ENCODE data around the gene ERC1. TPM values are rescaled to one million over a fixed set of nuclear protein-coding genes. Genes with fewer than 3 reads are reported as not detected.
A peak's percentile ranks its signal among the peaks of the same experiment; 100 is the strongest.

Gene ERC1
- total RNA-seq, 1 donor from 2014 or later = 46.6 TPM

DNA sequence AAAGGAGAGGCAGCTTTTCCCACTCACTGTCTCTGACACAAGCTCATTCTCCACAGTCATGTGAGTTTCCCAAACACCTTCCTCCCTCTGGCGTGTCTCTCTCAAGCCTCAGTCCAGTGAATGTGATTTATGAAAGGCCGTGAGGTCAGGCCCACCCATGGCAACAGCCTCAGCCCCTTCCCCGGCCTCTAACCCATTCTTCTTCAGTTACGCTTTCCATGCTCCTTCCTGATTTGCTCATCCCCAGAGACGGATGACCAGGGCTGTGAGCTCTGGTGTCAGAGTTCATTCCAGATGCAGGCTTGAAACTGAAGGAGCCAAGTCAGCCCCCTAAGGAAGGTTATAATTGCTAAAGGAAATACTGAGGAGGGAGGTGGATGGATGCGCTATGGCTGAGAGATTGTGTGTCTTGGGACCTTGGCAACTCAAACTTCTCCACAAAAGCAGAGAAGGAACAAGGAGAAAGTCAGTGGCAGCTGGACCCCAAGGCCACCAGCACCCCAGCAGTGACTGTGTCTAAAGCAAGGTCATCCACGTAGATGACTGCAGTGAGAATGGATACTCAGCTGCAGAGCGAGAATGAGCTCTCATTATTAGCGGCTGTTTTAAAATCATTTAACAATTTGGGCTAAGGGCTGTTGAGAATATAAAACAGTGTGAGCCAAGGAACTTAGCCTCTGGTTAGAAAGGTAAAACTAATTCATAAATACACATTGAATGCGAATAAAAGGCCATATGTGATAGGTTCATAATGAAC, 519.2 kb downstream of the ERC1 start:
- DNase-seq = no peak
- no peak for ATAC-seq (ENCODE audit: poor library complexity)
- intact Hi-C loops (cut with DNase I) = no loop called here

DNA sequence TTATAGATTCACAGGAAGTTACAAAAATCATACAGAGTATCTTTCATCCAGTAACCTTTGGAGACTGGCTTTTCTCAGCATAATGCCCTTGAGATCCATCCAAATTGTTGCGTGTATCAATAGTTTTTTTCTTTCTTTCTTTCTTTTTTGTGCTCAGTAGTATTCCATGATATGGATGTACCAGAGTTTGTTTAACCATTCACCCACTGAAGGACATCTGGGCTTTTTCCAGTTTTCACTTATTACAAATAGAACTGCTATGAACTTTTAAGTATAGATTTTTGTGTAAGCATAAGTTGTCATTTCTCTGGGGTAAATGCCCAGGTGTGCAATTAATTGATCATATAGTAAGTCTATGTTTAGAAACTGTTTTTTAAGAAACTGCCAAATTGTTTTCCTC, 524.0 kb downstream of the ERC1 start:
- ATAC-seq (ENCODE audit: poor library complexity) (no peak), DNase-seq (no peak)
- intact Hi-C loops (cut with DNase I) = no loop called here

DNA sequence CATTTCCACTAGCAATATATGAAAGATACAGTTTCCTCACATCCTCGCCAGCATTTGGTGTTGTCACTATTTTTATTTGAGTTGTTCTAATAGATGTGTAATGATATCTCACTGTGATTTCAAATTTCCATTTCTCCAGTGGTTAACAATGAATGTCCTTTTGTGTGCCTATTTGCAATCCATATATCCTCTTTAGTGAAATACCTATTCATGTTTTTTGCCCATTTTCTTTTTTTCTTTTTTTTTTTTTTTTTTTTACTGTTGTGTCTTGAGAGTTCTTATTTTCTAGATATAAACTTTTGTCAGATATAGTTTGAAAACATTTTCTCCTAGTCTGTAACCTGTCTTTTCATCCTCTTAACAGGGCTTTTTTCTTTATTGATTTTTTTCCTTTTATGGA, 524.4 kb downstream of the ERC1 start:
- intact Hi-C loops (cut with DNase I) = no loop called here
- DNase-seq (no peak), ATAC-seq (ENCODE audit: poor library complexity) (no peak)

DNA sequence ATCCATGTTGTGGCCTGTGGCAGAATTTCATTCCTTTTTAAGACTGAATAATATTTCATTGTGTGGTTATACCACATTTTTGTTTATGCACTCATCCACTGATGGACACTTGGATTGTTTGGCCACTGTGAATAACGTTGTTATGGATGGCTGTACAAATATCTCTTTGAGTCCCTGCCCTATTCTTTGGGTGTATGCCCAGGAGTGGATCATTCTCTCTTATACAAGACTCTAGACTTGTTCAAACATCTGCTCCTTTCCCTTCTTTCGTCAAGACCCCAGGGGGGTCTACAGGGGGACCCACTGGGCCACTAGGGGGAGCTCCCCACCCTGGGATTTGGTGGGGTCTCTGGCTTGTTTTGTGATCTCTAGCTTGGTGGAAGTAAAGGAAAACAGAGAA, 526.0 kb downstream of the ERC1 start:
- DNase-seq (no peak), ATAC-seq (ENCODE audit: poor library complexity) (no peak)
- intact Hi-C loops (cut with DNase I) = no loop called here

DNA sequence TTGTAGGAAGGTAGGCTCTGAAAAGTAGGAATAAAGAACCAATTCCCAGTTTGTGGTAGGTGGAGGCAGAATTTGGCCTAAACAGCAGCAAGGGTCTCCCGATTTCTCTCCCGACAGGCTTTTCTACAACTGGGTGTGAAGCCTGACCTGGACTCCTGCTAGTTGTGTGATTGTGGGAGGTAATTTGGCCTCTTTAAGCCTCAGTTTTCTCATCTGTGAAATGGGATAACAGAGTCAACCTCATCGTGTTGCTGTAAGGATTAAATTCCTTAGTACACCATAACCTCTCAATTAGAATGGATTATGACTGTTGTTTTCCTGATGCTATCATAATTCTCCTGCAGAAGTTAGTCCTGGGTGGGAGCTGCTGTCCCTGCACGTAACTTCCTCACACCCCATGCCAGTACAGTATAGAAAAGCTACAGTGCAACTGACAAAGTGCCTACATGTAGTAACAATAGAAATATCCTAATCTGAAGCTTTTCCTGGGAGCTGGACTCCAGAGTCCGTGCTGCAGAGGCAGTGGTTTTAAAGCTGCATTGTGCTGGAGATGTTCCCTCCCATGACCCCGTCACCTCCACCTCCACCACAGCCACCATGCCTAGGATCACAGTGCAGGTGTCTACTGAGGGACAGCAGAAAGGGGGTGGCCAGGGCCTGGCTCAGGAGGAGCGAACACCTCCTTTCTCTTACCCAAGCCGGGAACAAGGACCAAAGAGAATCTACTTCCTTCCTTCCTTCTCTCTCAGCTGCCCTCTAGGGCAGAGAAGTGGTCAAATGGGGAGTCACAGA, 526.9 kb downstream of the ERC1 start:
- DNase-seq (no peak), ATAC-seq (ENCODE audit: poor library complexity) (no peak)
- intact Hi-C loops (cut with DNase I) = no loop called here

DNA sequence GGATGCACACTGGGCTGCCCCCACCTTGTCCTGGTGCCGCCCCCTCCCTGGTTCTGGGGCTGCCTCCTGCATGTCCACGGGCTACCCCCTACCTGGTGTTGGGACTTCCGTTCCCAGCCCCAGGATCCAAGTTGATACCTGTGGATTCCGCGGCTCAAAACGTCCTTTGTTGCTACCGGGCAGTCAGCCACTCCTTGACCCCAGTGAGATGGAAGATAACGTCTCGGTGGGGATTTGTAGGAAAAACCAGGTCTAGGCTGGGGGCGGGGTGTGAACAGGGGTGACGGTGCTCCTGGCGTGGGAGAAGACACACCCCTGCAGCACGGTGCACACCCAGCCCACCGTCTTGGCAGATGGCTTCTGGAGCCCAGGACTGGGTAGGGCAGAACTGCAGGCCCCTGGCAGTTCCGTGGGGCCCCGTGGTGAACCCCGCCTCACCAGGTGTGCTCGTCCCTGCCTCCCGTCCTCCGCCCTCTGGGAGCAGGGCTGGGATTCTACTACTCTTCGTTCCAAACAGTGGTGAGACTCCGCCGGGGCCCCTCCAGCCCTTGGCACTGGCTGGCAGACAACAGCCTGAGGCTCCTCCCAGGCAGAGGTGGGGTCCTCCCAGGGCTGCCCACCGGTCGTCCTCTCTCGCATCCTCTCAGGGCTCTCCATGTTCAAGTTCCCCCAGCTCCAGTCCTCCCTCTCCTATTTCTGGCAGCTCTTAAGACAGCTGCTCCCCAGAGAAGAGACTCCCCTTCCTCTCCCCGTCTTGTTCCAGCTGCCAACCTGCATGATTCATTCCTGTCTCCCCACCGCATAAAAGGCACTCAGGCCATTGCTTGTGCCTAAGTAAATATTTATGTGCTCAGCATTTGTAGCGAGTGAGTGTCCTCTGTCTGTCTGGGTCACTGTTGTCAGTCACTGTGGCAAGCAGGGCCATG, 527.8 kb downstream of the ERC1 start:
- ATAC-seq (ENCODE audit: poor library complexity) (no peak), DNase-seq (no peak)
- intact Hi-C loops (cut with DNase I) = no loop called here

DNA sequence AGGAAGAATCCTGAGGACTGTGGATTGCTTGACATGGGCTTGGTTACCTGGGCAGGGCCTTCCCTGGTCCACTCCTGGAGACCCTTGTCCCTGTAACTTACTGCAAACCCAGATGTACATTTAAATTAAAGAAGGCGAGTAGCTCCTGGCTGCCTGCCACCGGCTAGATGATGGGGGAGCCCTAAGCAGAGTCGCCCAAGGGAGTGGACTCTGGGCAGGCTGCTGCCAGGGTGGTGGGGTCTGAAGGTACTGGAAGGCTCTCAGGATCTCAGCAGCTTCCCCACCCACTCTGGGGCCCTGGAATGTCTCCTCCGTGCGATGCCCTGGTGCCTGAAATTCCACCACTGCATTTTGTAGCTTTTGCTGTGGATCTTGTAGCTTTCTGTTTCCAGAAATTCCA, 528.6 kb downstream of the ERC1 start:
- intact Hi-C loops (cut with DNase I) = no loop called here

DNA sequence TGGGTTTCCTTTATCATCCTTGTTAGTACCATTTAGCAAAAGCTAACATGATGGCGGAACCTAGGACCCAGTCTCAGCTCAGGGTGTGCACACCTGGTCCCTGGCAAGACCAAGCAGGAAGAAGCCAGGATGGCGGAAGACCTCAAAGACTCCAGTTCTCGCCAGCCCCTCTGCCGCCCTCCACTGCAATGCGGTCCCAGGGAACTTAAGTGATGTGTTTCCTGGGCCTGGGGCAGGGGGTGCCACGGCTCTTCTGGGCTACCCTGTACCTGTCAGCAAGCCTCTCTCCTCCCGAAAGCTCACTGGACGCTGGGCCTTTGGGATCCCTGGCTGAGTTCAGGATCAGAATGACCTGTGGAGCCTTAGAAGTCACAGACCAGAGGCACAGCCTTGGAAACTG, 532.0 kb downstream of the ERC1 start:
- ATAC-seq (ENCODE audit: poor library complexity) (no peak), DNase-seq (no peak)
- intact Hi-C loops (cut with DNase I) = no loop called here

More for the DNA sequence above, 528.6 kb downstream of the ERC1 start:
- ATAC-seq (ENCODE audit: poor library complexity) = no peak
- DNase-seq = no peak

DNA sequence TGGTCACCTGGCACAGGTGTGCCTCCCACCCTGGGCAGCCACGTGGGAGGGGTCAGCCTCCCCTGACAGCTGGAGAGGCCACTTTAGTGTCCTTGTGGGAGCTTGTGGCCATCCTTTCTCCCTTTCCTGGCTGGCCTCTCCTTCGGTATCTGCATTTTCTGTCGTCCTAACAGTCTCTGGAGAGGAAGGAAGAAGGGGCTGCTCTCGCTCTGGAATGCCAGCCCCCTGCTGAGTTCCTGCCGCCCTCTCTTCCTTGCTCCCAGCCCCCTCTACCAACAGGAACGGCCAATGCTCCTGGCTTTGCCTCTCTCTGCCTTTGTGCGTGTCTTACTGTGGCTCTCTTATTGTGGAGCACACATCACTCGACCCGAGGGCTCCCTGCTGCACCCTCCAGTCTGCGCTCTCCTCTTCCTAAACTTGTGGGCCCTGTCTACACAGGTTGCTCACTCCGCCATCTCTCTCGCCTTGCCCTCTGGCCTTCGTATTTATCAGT, 532.6 kb downstream of the ERC1 start:
- no peak for DNase-seq
- no peak for ATAC-seq (ENCODE audit: poor library complexity)
- intact Hi-C loops (cut with DNase I) = no loop called here

DNA sequence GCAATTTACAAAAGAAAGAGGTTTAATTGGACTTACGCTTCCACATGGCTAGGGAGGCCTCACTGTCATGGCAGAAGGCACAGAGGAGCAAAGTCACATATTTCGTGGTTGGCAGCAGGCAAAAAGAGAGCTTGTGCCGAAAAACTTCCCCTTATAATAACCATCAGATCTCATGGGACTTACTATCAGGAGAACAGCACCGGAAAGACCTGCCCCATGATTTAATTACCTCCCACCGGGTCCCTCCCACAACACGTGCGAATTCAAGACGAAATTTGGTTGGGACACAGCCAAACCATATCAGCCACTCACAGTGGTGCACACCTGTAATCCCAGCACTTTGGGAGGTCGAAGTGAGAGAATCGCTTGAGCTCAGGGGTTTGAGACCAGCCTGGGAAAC, 534.8 kb downstream of the ERC1 start:
- DNase-seq (no peak), ATAC-seq (ENCODE audit: poor library complexity) (no peak)
- intact Hi-C loops (cut with DNase I) = no loop called here

DNA sequence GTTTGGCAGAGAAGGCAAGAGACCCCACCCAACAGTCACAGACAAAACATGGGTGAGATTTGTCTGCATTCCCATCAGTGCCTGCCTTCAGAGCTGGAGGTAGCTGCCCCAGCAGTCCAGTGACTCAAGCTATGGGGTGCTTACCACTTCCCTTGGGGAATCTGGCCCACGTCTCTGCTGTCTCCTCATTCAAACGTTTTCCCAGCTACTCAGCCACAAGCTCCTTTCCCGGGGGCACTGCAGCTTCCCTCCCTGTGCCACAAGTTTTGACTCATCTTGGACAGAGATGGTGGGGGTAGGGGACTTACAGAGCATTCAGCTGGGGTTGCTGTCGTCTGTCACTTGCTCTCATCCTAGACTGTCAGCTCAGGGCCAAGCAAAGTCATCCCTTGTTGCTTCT, 536.8 kb downstream of the ERC1 start:
- ATAC-seq (ENCODE audit: poor library complexity) = no peak
- intact Hi-C loops (cut with DNase I) = no loop called here
- DNase-seq = no peak

DNA sequence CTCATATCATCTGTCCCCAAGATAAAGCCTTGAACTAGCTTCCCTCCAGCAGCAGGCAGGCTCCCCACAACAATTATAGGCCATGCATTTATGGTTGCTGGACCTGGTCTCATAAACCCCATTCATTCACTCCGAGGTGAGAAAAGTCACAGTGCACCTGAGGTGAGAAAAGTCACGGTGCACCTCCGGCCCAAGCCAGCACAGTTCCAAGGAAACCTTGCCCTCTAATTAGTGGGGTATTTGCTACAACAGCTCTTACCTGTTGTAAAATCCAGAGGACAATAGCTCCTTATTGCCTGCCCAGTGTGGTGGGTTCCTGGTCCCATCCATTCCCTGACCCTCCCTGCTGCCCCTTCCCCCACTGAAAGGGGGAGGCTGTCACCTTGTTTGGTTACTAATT, 537.8 kb downstream of the ERC1 start:
- ATAC-seq (ENCODE audit: poor library complexity) (no peak), DNase-seq (no peak)
- intact Hi-C loops (cut with DNase I) = no loop called here

DNA sequence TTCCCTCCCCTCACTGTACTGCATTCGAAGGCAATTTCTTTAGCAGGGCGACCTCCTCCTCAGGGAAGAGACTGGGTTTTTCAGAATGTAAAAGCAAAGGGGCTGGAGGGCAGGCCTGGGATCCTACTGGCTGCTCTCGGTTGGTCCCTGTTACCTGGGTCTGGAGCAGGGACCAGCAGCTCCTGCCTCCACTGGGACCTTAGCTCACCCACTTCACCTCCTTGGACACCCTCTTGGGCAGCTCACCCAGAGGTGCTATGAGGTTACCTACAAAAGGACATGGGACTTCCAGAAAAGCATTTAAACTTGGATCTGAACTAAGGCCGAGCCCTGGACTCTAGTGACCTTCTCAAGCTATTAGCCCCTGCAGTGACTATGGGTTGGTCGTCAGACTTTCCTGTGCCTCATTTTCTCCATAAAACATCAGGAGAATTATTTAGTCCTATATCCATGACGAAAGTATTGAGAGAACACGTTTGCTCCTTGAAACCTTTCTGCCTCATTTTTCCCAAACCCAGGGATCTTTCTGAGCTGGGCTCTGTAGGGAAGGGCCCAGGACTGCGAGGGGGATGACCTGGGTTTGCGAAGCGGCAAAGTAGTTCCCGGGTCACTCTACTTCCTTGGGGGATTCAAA, 538.3 kb downstream of the ERC1 start:
- intact Hi-C loops (cut with DNase I) = no loop called here
- DNase-seq (no peak), ATAC-seq (ENCODE audit: poor library complexity) (no peak)

DNA sequence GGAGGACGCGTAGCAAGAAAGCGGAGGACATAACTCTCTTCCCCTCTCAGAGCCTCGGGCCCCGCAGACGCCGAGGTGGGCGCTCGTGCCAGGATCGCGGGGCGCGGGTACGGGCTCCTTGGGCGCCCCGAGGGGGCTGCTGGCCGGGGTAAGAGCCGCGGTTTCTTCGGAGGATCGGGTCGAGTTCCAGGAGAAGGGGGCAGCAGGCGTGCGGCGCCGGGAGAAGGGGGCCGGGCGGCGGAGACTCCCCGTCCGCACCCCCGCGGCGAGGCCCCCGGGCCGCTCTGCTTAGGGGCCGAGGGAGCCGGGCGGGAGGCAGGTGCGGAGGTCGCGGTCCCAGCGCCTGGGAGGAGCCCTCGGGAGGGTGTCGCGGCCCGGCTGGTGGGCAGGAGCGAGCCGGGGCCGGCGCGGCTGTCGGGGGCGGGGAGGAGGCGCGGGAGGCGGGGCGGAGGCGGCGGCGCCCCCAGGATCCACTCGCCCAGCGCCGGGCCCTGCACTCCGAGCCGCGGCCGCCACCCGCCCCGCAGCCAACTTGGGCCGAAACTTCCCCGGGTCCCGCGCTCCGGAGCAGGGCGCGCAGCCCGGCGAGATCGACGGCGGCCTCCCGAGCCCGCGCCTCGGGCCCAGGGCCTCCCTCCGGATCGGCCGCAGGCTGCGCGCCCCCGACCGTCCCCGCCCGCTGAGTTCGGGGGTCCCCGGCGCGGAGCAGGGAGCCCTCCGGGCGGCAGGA, 539.0 kb downstream of the ERC1 start:
- intact Hi-C loops (cut with DNase I) = no loop called here
- DNase-seq (peak; percentile 54), ATAC-seq (ENCODE audit: poor library complexity) (peak; percentile 69)

DNA sequence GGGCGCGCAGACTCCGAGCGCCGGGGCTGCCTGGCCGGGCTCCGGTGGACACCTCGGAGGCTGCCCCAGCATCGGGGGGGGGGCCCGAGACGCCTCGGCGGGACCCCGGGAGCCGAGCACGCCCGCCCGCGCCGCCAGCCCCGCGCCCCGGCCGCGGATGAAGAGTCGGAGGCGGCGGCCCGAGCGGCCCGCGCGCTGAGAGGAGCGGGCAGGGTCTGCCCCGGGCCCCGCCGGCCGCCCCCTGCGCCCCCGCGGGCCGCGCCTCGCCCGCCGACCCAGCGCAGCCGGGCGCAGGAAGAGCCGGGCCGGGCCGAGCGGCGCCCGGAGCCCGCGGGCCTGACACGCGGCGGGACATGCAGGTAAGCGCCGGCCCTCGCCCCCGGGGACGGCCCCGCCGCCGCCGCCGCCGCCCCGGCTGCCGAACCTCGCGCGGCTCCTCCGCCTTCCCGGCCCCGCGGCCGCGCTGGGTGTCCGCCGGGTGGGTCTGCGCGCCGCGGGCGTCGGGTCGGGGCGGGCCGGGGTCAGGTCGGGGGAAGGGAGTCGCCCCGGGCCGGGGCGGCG, 539.6 kb downstream of the ERC1 start:
- ATAC-seq (ENCODE audit: poor library complexity) (no peak), DNase-seq (no peak)
- intact Hi-C loops (cut with DNase I) = no loop called here

DNA sequence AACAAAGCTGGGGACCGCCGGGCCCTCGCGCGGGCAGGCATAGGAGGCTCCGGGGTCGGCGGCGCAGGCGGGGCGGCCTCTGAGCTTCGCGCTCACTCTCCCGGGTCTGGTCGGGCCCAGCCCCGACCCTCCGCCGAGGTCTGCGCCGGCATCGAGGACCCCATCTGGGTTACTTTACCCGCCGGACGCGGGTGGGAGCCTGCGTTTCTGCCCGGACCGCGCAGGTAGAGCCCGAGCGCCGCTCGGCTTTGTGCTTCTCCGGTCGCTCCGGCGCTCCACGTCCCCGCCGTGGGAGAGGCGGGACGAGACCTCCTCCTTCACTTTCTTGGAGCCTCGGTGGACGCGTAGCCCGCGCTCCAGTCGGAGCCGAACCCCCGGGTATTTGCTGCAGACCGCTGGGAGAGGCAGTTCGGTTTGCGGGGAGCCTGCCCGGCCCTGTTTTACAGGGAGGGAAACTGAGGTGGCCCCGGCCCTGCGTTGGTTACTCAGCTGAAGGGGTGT, 540.2 kb downstream of the ERC1 start:
- ATAC-seq (ENCODE audit: poor library complexity) = peak; percentile 39
- intact Hi-C loops (cut with DNase I) = no loop called here
- no peak for DNase-seq

DNA sequence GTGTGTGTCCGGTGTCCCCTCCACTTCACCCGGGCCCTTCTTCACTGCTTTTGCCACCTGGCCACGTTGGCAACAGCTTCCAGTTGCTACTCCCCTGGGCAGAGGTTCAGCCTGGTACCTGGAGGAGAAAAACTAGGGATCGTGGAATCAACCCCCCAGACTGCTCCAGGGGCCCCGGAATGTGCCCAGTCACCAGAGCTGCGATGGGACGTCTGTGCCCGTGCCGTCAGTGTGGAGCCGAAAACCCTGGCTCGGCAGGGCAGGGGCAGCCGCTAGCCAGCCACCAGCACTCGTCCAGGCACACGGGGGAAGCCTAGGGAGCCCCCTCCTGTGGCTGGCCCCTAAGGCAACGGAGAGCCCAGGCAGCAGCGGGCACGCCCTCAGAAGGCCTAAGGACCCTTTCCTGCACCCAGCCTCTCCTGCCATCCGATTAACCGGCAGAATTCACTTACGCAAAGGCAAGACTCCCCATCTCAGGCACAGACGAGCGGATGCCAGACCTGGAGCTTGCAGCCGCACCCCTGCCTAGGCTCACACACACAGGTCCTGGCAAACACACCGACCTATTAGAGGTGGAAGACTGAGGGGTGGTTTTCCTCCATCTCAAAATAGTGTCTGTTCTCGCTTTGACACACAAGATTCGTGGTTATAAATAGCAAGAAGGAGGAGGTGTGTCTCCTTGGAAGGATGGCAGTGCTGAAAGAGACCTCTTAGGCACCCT, 540.8 kb downstream of the ERC1 start:
- intact Hi-C loops (cut with DNase I) = no loop called here
- DNase-seq = no peak
- ATAC-seq (ENCODE audit: poor library complexity) = no peak

Data from Right ventricle myocardium superior (tissue), 1 donor.